HG03439 (cell line): ENCODE data around the gene TENM4.
"Not testable (repeated sequence)": the region's sequence is repeated elsewhere in the genome, so short reads cannot be mapped to it uniquely, and the experiment has no call there.

ENCODE experiments used
- ATAC-seq: cut with Tn5 transposase; IDR thresholded peaks from one replicate; pipeline ENCODE4 v1.9.1; 2021; ENCODE audit warnings: mild to moderate bottlenecking, moderate library complexity; ENCODE audit not compliant: unreplicated experiment

Gene TENM4

GRCh38 chr11:78655561-78655960 is 785.3 kb downstream of the TENM4 start:
- no peak for ATAC-seq

DNA sequence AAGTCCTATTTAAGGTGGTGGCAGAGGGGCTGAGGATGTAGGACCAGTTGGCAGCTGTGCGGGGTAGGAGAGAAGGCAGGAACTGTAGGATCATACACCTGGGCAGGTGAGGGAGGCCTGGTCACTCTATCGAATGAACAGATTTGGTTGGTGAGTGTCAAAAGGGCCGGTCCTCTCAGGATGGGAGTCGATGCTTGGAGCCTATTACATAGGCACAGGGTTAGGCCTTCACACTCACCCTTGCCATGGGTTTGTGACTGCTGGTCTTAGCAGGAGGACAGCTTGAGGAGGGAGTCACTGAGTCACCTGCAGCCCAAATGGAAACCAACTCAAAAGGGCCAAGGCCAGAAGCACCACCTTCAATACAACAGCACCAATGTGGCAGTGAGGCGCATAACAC is 786.0 kb downstream of the TENM4 start:
- no peak for ATAC-seq

GRCh38 chr11:78654071-78654470 is 786.8 kb downstream of the TENM4 start:
- no peak for ATAC-seq

DNA sequence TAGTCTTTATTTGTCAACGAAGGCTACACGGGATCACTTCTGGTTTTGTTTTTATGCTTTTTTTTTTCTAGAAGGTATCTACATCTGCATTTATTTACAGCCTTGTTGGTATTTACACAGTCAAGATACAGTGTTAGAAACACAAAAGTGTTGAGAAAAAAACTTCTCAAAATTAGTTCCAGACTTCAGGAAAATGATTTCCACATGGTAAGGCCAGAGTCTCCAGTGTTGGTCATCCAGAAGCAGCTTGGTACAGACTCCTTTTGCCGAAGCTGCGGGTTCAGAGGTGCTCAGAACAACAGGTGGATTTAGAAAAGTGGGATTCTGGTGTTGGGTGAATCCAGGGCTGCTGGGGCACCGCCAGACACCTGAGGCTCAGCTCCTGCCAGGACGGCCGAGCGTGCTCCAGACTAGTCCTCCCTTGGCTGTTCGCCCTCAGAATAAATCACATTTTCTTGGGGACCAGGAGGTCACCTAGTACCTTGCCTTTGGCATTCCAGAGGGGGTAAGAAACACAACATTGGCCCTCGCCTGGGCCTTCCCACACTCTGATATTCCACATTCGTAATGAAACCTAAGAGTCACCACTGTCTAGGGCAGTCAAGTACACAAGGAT is 787.4 kb downstream of the TENM4 start:
- ATAC-seq: no peak

- ATAC-seq: no peak
These were observed 788.0 kb downstream of the TENM4 start for GRCh38 chr11:78652843-78653239.

DNA sequence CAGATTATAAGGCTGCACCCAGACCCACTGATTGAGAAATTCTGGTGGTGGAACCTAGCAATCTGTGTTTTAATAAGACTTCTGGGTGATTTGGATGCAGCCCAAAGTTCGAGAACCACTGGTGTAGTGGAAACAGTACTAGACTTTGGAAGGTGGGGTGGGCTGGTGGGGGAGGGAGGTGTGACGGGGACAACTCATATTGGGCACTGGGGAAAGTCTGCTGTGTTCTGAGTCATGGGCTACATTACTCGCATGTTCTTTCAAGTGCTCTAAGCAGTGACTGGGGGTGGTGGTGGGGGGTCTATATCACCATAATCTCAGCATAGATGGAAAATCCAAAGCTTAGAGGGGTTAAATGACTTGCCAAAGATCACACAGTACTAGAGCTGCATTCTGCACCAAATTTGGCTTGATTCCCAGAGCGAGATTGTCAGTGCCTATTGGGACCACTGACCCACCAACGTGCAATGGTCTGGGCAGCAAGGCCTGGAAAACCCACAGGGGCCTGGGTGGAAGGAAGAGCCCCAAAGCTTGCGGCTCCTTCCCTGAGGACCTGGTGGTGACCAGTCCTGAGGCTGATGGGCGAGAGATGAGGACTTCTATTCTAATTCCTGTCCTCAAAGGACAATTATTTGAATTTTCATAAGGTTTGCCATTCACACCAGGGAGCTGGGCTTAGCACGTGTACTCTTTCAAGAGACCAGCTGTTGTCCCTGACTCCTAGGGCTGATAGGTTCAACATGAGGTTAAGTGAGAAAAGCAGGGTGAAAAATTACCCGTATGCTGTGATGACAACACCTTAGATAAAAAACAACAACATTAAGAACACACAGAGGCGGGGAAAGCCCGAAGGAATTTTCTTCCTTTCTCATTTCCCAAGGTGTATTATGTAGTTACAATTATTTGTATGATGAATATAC is 788.6 kb downstream of the TENM4 start:
- no peak for ATAC-seq

- no peak for ATAC-seq
These were observed 789.6 kb downstream of the TENM4 start for GRCh38 chr11:78651136-78651775.

GRCh38 chr11:78649361-78650215 is 791.2 kb downstream of the TENM4 start:
- ATAC-seq: no peak

- ATAC-seq: no peak
These were observed 792.6 kb downstream of the TENM4 start for GRCh38 chr11:78647986-78648875.

GRCh38 chr11:78647266-78647915 is 793.4 kb downstream of the TENM4 start:
- no peak for ATAC-seq

GRCh38 chr11:78646564-78647185 is 794.2 kb downstream of the TENM4 start:
- ATAC-seq: peak; percentile 54

DNA sequence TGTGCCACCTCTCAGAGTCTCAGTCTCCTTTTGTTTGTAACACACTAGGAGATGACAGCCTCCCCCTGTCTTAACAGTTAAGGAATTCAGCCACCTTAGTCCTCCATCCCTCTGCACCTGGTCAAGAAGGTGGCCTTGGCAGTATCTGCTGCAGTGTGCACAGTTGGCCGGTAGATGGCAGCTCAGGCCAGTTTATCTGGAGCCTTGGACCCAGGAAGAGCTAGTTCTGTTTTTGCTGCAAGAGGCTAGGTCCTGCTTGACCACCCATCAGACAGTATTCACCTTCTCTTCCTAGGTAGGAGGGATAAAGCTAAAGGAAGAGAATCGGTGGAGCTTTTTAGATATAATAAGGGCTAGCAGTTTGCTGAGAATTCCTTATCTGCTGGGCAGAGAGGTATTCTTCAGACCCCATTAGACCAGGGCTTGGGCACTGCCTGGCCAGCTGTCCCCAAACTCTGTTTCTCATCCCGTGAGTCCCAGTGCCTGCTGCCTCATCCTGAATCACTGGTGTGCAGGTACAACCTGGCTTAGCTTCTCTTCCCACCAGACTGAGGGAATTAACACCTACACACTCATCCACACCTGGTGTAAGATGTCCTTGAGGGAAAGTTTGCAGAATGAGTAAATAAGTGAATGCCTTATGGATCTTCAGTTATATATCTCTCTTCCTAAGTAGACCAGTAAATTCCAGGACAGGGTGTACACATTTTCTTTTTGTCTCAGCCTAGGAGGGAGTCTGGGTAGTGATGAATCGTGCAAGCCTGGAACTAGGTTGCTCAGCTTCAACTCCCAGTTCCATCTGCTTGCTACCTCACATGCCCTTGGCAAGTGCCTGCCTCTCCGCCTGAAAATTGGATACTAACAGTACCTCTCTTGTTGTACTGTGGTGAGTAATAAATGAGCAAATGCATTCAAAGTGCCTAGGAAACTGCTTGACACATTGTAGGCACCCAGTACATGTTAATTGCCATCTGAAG is 795.3 kb downstream of the TENM4 start:
- peak; percentile 80 for ATAC-seq

GRCh38 chr11:78643676-78644056 is 797.2 kb downstream of the TENM4 start:
- no peak for ATAC-seq

GRCh38 chr11:78642979-78643675 is 797.7 kb downstream of the TENM4 start:
- ATAC-seq: no peak

DNA sequence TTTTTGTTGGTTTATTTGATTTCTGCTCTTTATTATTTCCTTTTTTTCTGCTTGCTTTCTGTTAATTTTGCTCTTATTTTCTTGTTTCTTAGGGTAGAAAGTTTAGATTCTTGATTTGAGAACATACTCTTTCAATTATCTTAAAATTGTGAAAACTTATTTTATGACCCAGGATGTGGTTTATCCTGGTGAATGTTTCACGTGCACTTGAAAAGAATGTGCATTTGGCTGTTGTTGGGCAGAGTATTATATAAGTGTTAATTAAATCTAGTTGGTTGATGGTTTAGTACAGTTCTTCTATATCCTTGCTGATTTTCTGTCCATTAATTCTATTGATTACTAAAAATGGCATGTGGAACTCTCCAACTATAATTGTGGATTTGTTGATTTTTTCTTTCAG is 799.3 kb downstream of the TENM4 start:
- no peak for ATAC-seq

DNA sequence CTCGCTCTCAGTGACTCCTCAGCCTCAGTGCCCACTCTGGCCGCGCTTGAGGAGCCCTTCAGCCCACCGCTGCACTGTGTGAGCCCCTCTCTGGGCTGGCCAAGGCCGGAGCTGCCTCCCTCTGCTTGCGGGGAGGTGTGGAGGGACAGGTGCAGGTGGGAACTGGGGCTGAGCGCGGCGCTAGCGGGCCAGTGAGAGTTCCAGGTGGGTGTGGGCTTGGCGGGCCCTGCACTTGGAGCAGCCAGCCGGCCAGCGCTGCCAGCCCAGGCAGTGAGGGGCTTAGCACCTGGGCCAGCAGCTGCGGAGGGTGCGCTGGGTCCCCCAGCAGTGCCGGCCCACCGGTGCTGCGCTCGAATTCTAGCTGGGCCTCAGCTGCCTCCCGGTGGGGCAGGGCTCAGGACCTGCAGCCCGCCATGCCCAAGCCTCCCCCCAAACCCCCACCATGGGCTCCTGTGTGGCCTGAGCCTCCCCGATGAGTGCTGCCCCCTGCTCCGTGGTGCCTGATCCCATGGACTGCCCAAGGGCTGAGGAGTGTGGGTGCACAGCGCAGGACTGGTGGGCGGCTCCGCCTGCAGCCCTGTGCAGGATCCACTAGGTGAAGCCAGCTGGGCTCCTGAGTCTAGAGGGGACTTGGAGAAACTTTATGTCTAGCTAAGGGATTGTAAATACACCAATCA is 802.0 kb downstream of the TENM4 start:
- no peak for ATAC-seq

DNA sequence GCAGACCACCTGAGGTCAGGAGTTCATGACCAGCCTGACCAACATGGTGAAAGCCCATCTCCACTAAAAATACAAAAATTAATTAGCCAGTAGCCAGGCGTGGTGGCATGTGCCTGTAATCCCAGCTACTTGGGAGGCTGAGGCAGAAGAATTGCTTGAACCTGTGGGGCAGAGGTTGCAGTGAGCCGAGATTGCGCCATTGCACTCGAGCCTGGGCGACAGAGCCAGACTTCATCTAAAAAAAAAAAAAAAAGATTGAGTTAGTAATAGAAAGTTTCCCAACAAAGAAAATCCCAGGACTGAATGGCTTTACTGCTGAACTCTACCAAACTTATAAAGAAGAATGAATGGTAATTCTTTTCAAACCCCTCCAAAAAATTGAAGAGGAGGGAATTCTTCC is 803.3 kb downstream of the TENM4 start:
- not testable (repeated sequence) for ATAC-seq
